Natural killer cell (primary cell): ENCODE measurements around the gene SSTR3. TPM values are rescaled to one million over a fixed set of nuclear protein-coding genes. Genes with fewer than 3 reads are reported as not detected.

Experiments used
- ATAC-seq, 3 donors: fragments of 150-1000 bp in 2 of 3; fragments of 200-7000 bp in 1 of 3; cut with Tn5 transposase; 1 replicate in 1 of 3; 2 replicates in 2 of 3; pipeline ENCODE4 v1.10.0; 2021; ENCODE audit warnings: mild to moderate bottlenecking in 2 of 3, moderate library complexity in 2 of 3
- DNase-seq, 2 donors: peaks; one replicate each; pipeline versions ENCODE4 v3.0.0 to v3.0.0-alpha.2; 2013 to 2021; ENCODE audit warnings: mixed read lengths in 1 of 2
- H3K27ac ChIP-seq: one replicate; pipeline ENCODE4 v1.5.1; 2013; ENCODE audit warnings: mild to moderate bottlenecking, low read length
- H3K27me3 ChIP-seq: one replicate; pipeline ENCODE4 v1.6.1; 2013; ENCODE audit warnings: low read length; ENCODE audit not compliant: control insufficient read depth, insufficient read depth
- H3K36me3 ChIP-seq: one replicate; pipeline ENCODE4 v1.6.1; 2013; ENCODE audit warnings: low read length; ENCODE audit not compliant: control insufficient read depth, insufficient read depth
- H3K4me1 ChIP-seq: one replicate; pipeline ENCODE4 v1.6.1; 2013; ENCODE audit warnings: low read length; ENCODE audit not compliant: control insufficient read depth, insufficient read depth
- H3K4me3 ChIP-seq: one replicate; pipeline ENCODE4 v1.5.1; 2013; ENCODE audit warnings: low read length
- H3K9me3 ChIP-seq: one replicate; pipeline ENCODE4 v1.6.1; 2013; ENCODE audit warnings: low read length; ENCODE audit not compliant: control insufficient read depth, insufficient read depth
- H3K27ac Mint-ChIP-seq, 2 donors: one replicate each; pipeline ENCODE4 v1.8.0; 2022; ENCODE audit warnings: mild to moderate bottlenecking in 2 of 2, mixed read lengths in 2 of 2, moderate library complexity in 1 of 2
- H3K27me3 Mint-ChIP-seq, 2 donors: one replicate each; pipeline ENCODE4 v1.8.0; 2022; ENCODE audit warnings: low read depth in 2 of 2, mixed read lengths in 2 of 2
- H3K36me3 Mint-ChIP-seq: one replicate; pipeline ENCODE4 v1.8.0; 2022; ENCODE audit warnings: mixed read lengths
- H3K4me1 Mint-ChIP-seq, 2 donors: one replicate each; pipeline ENCODE4 v1.8.0; 2022; ENCODE audit warnings: mixed read lengths in 2 of 2
- H3K4me3 Mint-ChIP-seq: one replicate; pipeline ENCODE4 v1.8.0; 2022; ENCODE audit warnings: mild to moderate bottlenecking, moderate library complexity, mixed read lengths
- H3K9me3 Mint-ChIP-seq, 2 donors: one replicate each; pipeline ENCODE4 v1.8.0; 2022; ENCODE audit warnings: mixed read lengths in 2 of 2
- WGBS: methylation state at CpG from one replicate; pipeline ENCODE4 v1.1.7; 2013; ENCODE audit warnings: missing lambda C conversion rate; ENCODE audit not compliant: insufficient coverage; 5-methylcytosine and 5-hydroxymethylcytosine counted together
- intact Hi-C: fragments of 100-400 bp; cut with micrococcal nuclease; formaldehyde crosslinking; loops from one replicate; pipeline ENCODE4 v1.14.2; 2022
- total RNA-seq, 4 donors: library from RNA; stranded (reverse); fragments of 120-200 nt in 1 of 4; gene quantifications; one replicate each; pipeline versions ENCODE4 v1.2.3 to v1.2.4, GENCODE V29; 2013 to 2022
- TF ChIP-seq, protein P1 (sequence below): fragments of 200-600 bp; IDR thresholded peaks from one replicate; pipeline ENCODE4 v1.8.0; 2022; ENCODE audit warnings: antibody characterized with exemption

Gene SSTR3
- total RNA-seq, 3 donors from 2014 or later (not counting 1 experiment from before 2014, with no cell fraction given): 0.20 to 0.64 (median 0.23) TPM

DNA sequence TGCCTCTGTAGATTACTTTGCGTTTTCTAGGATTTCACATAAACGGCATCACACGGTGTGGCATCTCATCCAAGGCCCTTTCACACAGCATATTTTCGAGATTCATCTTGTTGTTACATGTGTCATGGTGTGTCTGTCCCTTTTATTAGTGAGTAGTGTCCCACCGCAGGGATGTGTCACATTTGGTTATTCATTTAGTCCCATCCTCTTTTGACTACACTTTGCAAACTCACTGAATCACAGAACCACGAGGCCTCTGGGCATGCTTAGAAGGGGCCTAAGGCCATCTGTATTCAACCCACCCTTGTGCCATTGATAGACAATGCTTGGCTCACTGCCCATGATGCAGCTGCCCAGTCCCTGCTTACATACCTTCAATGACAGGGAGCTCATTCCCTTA, 36.0 kb upstream of the SSTR3 start:
- no peaks in the 10 kb centered on the region for H3K36me3 ChIP-seq
- H3K27me3 ChIP-seq: no peaks in the 10 kb centered on the region
- no peaks in the 10 kb centered on the region for H3K27me3 Mint-ChIP-seq
- intact Hi-C loops: no loop called here
- no peaks in the 10 kb centered on the region for H3K9me3 Mint-ChIP-seq
- ATAC-seq (no peak), DNase-seq (no peak)
- H3K27ac Mint-ChIP-seq: no peak overlapping the region
- 72% methylated on average over 6 of the region's 6 CpGs for WGBS
- TF ChIP-seq, protein P1, sequence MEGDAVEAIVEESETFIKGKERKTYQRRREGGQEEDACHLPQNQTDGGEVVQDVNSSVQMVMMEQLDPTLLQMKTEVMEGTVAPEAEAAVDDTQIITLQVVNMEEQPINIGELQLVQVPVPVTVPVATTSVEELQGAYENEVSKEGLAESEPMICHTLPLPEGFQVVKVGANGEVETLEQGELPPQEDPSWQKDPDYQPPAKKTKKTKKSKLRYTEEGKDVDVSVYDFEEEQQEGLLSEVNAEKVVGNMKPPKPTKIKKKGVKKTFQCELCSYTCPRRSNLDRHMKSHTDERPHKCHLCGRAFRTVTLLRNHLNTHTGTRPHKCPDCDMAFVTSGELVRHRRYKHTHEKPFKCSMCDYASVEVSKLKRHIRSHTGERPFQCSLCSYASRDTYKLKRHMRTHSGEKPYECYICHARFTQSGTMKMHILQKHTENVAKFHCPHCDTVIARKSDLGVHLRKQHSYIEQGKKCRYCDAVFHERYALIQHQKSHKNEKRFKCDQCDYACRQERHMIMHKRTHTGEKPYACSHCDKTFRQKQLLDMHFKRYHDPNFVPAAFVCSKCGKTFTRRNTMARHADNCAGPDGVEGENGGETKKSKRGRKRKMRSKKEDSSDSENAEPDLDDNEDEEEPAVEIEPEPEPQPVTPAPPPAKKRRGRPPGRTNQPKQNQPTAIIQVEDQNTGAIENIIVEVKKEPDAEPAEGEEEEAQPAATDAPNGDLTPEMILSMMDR: no peak
- H3K36me3 Mint-ChIP-seq: no peaks in the 10 kb centered on the region
- peaks cover 15 to 22% of the 10 kb centered on the region in 2 donors for H3K4me1 Mint-ChIP-seq
- no peak overlapping the region for H3K4me3 ChIP-seq
- H3K27ac ChIP-seq: no peak overlapping the region
- H3K4me3 Mint-ChIP-seq: no peak overlapping the region
- H3K4me1 ChIP-seq: peaks cover 17% of the 10 kb centered on the region
- no peaks in the 10 kb centered on the region for H3K9me3 ChIP-seq

DNA sequence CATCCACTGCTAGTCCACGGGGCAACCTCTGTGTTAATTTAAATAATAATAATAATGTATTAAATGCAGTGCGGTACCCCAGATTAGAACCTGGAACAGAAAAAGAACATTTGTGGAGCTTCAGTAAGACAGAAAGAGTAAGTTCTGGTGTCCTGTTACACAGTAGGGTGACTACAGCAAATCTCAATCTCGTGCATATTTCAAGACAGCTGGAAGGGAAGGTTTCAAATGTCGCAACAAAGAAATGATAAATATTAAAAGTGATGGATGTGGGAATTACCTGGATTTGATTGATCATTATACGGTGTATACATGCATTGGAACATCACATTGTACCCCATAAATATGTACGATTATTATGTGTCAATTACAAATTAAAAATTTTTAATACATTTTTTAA, 33.5 kb upstream of the SSTR3 start:
- Mint-ChIP-seq H3K4me1 (peaks cover 35 to 45% of the 10 kb centered on the region in 2 donors), H3K4me3 (peak overlapping the region; percentile 91), H3K36me3 (no peaks in the 10 kb centered on the region), H3K27me3 (no peaks in the 10 kb centered on the region), H3K27ac (peak overlapping the region; percentile 93 to 98), H3K9me3 (no peaks in the 10 kb centered on the region)
- Histone ChIP-seq H3K27ac (peak overlapping the region; percentile 82), H3K4me1 (peaks cover 40% of the 10 kb centered on the region), H3K27me3 (no peaks in the 10 kb centered on the region), H3K9me3 (no peaks in the 10 kb centered on the region), H3K36me3 (peaks cover 12% of the 10 kb centered on the region), H3K4me3 (no peak overlapping the region)
- intact Hi-C loops: no loop called here
- DNase-seq: no peak
- no peak for ATAC-seq
- WGBS: 80% methylated on average over 3 of the region's 6 CpGs
- TF ChIP-seq, protein P1: no peak

DNA sequence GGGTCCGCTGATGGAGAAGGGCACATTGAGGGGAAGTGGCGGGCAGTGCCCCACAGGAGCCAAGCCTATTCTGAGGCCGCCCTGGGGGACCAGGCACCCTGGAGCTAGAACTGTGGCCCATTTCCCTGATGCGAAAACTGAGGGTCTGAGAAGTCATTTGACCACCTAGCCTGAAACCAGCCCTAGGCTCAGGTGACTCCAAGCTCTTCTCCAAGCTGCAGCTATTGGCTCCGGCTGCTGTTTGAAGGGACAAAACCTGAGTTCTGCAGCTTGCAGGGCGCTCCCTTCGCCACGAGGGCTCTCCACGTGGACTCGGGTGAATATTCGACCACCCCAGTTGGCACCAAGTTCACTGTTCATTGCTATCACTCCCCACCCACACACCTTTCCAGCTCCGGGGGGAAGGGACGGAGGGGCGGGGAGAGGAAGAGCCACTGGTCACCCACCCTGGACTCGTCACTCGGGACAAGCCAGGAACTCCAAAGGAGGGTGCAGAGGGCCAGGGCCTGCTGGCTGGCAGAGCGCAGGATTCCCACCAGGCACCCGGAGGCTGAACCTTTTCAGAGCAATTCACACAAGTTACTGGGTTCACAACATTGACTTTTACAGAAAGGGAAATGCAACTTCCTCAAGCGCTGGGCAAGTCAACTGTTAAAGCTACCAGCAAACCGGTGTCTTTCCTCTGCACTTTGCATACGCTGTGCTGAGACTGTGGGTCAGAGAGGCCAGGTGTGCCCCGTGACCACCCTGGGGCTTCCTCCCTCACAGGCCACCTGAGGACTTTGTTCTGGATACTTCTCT, 32.8 kb upstream of the SSTR3 start:
- peak overlapping the region; percentile 91 for H3K4me3 Mint-ChIP-seq
- H3K4me1 ChIP-seq: peaks cover 46% of the 10 kb centered on the region
- DNase-seq (peak in 1 of 2 donors; percentile 45), ATAC-seq (no peak)
- peak overlapping the region; percentile 82 for H3K27ac ChIP-seq
- peaks cover 42 to 51% of the 10 kb centered on the region in 2 donors for H3K4me1 Mint-ChIP-seq
- peaks cover 18% of the 10 kb centered on the region for H3K36me3 ChIP-seq
- intact Hi-C loops: loop anchor here (1.0 to 5.0 kb wide), 4 partner anchors 15 to 98 kb away; partner anchors contain the start of gene IL2RB
- H3K4me3 ChIP-seq: no peak overlapping the region
- no peaks in the 10 kb centered on the region for H3K9me3 ChIP-seq
- 26% methylated on average over 22 of the region's 22 CpGs for WGBS
- TF ChIP-seq, protein P1: no peak
- no peaks in the 10 kb centered on the region for H3K9me3 Mint-ChIP-seq
- no peaks in the 10 kb centered on the region for H3K27me3 ChIP-seq
- no peaks in the 10 kb centered on the region for H3K27me3 Mint-ChIP-seq
- no peaks in the 10 kb centered on the region for H3K36me3 Mint-ChIP-seq
- H3K27ac Mint-ChIP-seq: peak overlapping the region; percentile 93 to 98
